ENCODE measurements around the gene TNFRSF9.

DNA sequence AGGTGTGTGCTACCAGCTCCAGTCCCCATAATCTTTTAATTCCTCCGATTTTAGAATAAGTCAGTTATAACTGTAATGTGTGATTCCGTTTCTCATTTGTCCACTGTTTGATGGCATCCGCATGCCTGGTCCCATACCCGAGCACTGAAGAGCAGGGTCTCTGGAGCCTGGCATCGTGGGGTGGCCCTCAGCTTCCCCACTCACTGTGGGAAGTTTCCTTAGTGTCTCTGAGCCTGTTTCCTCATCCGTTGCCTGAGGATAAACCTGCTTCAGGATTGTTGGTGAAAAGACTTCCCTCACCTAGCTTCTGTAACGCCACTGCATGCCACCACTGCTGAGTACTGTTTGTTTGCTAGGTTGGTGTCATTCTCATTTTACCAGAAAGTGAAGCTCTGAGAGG lies 40.3 kb upstream of the TNFRSF9 start:
- TF ChIP-seq, protein P1, sequence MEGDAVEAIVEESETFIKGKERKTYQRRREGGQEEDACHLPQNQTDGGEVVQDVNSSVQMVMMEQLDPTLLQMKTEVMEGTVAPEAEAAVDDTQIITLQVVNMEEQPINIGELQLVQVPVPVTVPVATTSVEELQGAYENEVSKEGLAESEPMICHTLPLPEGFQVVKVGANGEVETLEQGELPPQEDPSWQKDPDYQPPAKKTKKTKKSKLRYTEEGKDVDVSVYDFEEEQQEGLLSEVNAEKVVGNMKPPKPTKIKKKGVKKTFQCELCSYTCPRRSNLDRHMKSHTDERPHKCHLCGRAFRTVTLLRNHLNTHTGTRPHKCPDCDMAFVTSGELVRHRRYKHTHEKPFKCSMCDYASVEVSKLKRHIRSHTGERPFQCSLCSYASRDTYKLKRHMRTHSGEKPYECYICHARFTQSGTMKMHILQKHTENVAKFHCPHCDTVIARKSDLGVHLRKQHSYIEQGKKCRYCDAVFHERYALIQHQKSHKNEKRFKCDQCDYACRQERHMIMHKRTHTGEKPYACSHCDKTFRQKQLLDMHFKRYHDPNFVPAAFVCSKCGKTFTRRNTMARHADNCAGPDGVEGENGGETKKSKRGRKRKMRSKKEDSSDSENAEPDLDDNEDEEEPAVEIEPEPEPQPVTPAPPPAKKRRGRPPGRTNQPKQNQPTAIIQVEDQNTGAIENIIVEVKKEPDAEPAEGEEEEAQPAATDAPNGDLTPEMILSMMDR (IDR thresholded peaks at IDR 0.05), result no peak
- TF ChIP-seq POLR2A (IDR thresholded peaks at IDR 0.05), result no peak
